Ovary (tissue), 3 donors: ENCODE results near the gene RPL26.

Experiments
- POLR2A ChIP-seq: fragments of 450-650 bp; IDR thresholded peaks from one replicate; pipeline ENCODE4 v1.6.1; 2017; ENCODE audit warnings: antibody characterized with exemption, mild to moderate bottlenecking, moderate library complexity
- TF ChIP-seq, protein P1 (sequence below), 3 donors: fragments of 450-650 bp in 2 of 3; fragments of 200-600 bp in 1 of 3; IDR thresholded peaks; one replicate each; pipeline versions ENCODE4 v1.5.1 to v1.8.0; 2016 to 2022; ENCODE audit warnings: antibody characterized with exemption in 3 of 3, mild to moderate bottlenecking in 1 of 3
- donor health status: DM: no; HTN: no; CAD: no.

DNA sequence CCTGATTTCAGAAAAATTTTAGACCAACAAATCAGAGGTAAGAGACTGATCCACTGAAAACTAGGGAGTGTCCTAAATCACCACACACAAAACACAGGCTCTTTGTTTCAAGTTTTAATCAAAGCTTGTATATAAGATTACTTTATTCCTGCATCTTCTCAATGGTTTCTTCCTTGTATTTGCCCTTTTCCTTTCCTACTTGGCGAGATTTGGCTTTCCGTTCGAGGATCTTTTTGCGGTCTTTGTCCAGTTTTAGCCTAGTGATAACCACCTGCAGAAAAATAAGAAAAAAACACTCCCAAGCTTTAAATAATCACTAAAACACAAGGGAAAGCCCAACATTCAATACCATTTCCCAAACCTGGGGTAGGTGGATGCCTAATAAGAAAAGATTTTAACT, 5.6 kb downstream of the RPL26 start:
- TF ChIP-seq, protein P1, sequence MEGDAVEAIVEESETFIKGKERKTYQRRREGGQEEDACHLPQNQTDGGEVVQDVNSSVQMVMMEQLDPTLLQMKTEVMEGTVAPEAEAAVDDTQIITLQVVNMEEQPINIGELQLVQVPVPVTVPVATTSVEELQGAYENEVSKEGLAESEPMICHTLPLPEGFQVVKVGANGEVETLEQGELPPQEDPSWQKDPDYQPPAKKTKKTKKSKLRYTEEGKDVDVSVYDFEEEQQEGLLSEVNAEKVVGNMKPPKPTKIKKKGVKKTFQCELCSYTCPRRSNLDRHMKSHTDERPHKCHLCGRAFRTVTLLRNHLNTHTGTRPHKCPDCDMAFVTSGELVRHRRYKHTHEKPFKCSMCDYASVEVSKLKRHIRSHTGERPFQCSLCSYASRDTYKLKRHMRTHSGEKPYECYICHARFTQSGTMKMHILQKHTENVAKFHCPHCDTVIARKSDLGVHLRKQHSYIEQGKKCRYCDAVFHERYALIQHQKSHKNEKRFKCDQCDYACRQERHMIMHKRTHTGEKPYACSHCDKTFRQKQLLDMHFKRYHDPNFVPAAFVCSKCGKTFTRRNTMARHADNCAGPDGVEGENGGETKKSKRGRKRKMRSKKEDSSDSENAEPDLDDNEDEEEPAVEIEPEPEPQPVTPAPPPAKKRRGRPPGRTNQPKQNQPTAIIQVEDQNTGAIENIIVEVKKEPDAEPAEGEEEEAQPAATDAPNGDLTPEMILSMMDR (IDR thresholded peaks at IDR 0.05) = no peak
- TF ChIP-seq POLR2A = no peak
